GM19099 (cell line): ENCODE data around the gene STAC3.

Source experiments
- POLR2A ChIP-seq: IDR thresholded peaks from 3 replicates; pipeline ENCODE4 v1.6.1; 2011; ENCODE audit warnings: low read depth; ENCODE audit not compliant: insufficient read length; ENCODE audit errors: extremely low read depth

The STAC3 gene

DNA sequence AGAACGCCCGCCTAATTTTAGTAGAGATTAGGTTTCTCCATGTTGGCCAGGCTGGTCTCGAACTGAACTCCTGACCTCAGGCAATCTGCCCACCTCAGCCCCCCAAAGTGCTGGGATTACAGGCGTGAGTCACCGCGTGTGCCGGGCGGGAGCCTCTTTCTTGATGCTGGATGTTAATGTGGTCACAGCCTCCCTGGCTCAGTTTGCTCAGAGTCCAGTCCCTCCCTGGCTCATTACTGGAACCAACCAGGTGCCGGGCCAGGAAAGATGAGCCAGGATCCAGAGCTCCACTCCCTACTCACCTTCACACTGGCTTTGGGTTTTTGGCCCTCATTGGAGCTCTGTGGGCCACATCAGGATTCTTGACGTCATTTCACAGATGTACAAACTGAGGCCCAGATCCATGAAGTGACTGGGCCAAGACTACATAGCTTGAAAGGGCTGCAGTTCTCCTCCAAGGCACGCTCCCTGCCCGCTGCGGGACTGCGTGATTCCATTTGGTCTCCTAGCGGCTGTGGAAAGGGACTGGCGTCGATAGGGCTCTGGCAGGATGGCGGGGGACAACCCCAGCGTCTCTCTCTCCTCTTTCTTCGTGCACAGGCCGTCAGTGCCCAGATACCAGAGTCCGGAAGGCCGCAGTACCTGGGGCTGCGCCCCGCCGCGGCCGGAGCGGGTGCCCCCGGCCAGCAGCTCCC is 26.6 kb downstream of the STAC3 start:
- no peak for TF ChIP-seq POLR2A

DNA sequence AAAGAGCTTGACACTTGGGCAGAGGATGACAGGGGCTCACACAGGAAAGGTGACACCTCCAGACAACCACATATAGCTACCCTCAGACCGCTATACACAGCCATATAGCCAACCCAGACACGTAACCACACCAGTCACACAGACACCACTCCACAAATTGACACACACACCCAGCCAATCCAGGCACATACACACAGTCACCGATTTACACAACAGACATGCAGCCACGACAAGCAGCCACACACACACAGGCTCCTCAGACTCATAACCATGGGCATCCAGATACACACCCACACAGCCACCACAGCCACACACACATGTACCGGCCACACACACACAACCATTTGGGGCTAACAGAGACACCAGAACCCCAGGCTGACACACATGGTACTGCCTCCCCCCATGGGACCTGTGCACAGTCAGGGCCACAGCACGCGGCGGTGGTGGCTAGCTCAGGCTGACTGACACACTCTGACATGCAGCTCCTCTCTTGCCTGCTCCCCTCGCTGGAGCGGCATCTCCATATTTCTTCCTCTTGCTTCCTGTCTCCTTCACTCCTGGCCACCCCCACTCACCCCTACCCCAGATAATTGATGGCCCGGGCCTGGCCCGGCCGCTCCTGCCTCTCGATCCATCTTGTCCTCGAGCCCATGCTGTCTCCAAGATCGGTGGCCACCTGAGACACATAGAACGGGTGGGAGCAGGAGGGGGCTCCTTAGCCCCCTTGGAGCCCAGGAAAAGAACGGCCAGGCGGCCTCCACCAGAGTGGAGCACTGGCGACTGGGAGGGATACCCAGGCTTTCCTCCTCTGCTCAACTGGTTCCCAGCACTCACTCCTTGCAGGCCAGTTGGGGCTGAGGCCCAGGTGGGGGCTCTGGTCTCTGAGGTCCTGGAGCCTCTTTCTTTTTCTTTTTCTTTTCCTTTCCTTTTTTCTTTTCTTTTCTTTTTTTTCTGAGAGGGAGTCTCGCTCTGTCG is 27.5 kb downstream of the STAC3 start:
- TF ChIP-seq POLR2A: no peak

DNA sequence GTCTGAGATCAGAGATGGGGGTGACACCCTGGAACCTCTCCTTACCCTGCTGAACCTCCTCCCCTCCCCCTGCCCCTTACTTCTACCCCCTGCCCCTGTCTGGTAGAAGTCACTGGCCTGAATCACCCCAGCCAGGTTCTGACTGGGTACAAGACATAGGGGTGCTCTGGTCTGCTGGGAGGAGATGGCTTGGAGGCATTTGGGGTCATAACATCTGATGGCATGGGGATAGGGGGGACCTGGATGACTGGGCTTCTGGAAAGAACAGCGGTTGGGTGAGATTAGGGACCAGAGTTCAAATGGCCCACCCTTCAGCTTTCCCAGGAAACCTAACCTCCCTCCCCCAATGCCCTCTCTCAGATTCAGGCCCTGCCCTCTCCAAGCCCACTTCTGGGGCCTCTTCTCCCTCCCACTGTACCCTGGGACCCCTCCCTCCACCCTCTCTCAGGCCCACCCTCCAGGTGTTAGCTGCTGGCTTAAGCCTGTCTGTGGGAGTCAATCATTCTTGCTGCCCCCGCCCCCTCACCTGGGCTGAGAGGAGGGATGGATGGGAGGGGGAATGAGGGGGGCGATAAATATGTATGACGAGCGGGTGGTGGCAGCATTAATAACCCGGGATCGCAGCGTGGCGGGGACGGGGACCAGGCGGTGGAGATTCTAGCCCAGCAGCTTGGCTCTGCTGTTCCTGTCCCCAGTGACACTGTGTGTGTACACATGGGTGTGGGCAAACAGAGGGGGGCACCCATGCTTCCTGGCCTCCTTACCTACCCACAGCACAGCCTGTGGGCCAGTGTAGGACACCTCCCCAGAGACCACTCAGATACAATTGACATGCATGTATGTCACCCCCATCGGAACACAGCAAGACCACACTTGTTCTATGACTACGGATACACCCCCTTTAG is 28.4 kb downstream of the STAC3 start:
- TF ChIP-seq POLR2A: no peak

DNA sequence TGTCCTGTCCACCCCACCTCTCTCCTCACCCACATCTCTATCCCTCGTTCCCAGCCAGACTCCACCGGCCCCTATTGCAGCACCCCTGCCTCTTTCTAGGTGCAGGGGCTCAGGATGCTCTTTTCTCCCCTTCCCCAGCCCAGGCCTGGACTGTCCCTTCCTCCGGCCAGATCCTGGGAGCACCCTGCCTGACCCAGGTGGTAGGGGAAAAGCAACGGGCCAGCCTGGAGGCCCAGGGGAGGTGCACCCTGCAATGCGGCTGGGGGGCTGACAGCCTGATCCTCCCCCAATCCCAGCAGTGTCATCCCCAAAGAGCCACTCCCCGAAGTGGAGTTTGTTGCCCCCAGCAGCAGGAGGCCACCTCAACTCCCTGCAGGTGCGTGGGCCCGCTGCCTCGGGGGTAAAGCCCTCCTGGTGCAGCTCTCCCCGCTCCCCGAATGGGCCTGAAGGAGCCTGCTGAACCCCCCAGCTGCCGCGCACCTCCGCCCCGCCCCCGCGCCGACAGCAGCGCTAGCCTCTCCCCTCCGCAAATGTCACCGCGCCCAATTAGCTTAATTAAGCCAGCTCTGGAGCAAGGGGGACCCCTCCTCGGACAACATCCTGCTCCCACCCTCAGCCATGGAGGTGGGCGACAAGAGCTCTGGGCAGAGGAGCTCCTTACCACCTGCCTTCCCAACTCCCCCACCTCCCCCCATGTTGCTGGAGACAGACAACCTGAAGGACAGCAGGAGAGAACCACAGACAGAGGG is 29.6 kb downstream of the STAC3 start:
- no peak for TF ChIP-seq POLR2A

DNA sequence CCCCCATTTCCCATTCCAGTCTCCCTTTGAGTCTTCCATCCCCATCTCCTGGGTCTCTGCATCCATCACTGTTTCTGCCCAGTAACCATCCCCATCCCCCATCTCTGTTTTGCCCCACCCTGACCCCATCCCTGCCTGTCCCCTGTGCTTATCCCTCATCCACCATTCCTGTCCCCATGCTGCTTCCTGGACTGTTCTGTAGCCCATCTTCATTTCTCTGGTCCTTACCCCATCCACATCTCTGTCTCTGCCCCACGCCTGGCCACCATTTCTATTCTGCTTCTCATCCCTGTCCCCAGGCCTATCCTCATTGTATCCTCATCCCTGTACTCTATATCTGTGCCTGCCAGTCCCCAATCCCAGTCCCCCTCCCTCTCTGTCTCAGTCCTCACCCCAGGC is 30.2 kb downstream of the STAC3 start:
- TF ChIP-seq POLR2A: no peak

DNA sequence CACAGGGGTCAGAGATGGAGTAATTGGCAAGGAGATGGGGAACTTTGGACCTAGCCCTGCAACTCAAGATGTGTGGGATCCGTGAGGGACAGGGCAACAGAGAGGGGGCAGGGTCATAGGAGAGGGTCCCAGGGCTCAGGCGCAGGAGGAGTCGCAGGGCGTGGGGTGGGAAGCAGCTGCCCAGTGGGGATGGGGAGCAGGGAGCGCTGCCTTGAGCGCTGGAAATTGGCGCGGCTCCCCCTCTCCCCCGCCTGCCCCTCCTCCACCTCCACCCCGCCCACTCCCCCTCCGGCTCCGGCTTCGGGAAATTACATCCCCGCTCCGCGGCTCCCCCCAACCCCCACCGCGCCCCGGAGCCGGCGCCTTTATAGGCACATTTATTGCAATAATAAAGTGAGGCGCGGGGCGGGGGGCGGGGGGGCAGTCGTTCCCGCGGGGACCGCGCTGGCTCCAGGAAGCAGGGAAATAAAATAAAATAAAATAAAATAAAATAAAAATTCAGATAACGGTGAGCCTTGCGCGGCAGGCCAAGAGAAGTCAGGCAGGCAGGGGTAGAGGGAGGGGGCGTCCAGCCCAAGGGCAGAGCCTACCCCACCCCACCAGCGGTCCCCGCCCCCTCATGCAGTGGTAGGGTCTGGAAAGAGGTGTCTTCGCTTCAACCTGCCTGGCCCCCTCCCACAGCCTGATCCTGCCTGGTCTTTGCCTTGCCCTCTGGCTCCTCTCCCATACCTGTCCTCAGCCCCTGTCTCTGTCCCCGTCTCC is 30.8 kb downstream of the STAC3 start:
- no peak for TF ChIP-seq POLR2A

DNA sequence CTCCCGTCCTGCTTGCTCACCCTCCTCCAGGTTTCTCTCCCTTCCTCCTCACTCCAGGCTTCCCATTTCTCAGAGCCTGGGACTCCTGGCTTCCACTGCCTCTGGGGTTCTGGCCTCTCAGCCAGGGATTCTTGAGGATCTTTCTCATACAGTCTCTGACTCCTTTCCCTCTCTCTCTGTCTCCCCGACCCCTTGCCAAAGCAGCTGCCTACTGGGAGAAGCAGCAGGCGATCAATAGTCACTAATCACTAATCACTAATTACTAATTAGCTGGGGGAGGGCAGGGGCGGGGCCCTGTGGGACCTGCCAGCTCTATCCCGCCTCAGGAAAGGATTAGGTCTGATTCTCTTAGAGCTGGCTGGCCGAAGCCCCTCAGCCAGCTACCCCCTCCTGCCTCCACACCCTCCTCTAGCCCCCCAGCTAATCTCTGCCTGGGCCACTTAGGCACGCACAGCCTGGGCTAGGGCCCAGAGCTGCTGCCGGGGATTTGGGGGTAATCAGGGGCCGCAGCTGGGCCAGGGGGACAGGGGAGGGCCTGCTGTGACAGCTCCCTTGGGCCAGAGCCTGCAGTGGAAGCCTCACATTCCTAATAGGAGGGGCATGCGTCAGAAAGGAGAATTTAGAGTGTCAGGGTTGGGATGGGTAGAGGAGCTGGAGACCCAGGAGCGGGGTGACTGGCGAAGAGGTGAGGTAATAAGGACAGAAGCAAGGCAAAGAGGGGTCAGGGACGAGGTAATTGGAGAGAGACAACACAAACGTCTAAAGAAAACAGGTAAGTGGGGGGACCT is 31.6 kb downstream of the STAC3 start:
- TF ChIP-seq POLR2A: no peak

DNA sequence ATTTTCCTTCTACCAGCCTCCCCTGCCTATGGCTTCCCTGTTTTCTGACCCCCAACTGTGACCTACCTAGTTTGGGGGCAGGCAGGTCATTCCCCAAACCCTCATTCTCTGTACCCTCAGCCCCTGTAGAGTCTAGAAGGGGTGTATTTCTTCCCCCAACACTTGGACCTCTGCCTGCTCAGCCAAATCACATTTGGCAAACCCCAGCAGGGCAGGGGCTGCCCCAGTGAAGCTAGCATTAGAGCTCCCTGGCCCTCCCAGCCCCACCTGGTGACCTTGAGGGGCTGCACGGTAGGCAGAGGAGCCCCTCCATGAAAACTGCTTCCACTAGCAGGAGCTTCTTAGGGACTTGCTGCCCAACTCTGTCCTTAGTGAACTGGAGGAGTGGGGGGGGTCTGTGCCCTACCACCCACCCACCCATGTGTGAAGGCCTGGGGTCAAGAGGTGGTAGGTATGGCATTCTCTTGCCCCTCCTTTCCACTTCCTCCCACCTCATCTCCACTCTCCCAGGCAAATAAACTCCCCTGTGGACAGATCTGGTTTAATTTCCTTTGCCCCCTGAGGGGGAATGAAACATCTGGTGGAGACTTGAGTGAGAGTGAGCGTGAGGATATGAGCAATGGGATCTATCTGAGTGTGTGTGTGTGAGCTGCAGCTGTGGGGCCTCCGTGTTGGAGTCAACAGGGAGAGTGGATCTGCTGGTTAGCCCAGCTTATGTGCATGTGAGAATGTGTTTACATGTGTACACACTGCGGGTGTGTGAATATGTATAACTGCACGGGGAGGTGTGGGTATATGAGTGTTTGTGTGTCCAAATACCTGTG is 32.7 kb downstream of the STAC3 start:
- no peak for TF ChIP-seq POLR2A

DNA sequence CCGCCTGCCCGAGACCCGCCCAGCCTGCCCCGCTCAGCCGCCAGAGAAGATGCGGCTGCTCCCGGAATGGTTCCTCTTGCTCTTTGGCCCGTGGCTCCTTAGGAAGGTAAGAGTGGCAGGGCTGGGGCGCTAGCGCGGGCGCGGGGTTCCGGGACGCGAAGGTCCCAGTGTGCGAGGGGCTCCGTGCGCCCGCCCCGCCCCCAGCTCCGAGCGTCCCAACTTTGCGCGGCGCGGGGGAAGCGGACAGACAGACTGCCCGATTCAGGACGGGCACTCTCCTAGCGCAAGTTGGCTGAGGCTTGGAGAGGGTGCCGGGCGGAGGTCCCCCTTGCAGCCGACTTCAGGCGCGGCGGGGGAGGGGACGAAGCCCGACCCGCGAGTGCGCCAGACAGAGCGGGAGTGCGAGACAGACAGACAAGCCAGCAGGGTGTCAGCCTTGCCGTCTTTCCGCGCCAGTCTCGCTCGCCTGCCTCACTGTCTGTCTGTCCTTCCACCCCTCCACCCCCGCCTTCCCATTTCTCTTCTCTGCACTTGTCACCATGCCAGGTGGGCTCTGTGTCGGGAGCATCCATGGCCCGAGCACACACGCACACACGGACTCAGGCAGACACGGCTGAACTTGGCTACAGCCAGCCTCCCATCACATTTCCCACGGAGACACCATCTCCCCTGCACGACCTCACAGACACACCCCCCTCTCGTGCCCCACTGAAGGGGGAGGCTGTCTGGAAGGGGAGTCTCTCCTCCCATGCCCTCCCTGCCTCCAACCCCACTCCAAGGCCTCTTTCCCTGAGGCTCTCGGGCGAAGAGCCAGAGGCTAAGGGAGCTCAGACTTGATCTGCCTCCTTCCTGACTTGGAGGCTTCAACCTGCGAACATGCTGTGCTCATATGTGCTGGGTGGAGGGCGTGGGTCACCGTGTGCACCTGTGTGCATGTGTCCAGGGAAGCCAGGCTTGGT is 33.8 kb downstream of the STAC3 start:
- TF ChIP-seq POLR2A: no peak

DNA sequence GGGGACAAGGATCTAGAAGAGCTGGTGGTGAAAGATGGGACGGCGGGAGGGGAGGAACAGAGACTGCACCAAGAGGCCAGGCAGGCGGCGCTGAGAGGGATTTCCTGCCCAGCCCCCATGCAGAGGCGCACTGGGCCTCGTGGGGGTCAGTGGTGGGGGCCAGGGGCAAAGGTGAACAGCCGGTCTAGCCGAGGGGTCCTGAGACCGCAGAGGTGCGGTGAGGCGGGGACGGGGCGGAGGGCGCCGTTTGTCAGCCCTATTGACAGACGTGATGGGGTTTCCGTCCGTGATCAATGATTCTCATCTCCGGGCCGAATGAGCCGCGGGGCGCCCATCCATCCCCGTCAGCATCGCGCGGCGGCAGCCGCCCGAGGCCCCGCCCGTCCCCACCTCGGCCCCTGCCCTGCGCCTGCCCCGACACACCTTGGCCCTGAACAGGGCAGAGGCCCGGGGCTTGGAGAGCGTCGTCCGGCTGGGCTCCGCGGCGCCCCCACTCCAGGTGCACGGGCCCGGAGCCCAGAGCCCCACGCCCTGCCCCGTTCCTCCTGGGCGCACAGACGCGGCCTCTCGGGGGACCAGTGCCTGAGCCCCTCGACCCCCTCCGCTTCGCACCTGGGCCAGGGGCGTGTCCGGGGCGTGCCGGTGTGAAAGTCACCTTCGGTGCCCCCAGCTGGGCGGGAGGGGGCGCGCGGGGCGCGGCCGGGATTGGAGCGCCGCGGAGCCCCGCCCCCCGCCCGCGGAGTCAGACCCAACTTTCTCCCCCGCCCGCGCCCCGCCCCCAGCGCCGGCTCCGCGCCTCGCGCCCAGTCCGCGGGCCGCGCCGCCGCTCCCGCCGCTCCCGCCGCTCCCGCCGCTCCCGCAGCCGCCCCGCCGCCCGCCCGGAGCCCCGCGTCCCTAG is 34.7 kb downstream of the STAC3 start, which contains the start of gene NXPH4:
TSS of gene NXPH4 (plus strand) at position 781 of the 898 bp plus-strand sequence. CDS start 176 bp downstream, outside the sequence.
- TF ChIP-seq POLR2A: no peak
